Erythroblast (primary cell): Measurements from ENCODE around the gene VCAM1.

ENCODE experiments used
- DNase-seq, 2 experiments: peaks; one replicate each; lab custom pipeline; 2025; lab: John Stamatoyannopoulos, UW
- GATA1 ChIP-seq: IDR thresholded peaks from 2 replicates; pipeline ENCODE4 v1.6.1; 2011; ENCODE audit warnings: low read depth, mild to moderate bottlenecking, control low read depth, low read length, moderate library complexity
- POLR2A ChIP-seq: IDR thresholded peaks from 2 replicates; pipeline ENCODE4 v1.6.1; 2011; ENCODE audit warnings: mild to moderate bottlenecking, low read length

VCAM1 gene

GRCh38 chr1:100746542-100746932 lies 27.0 kb downstream of the VCAM1 start:
- DNase-seq = no peak
- TF ChIP-seq GATA1 = no peak
- no peak for TF ChIP-seq POLR2A

- DNase-seq = no peak
- TF ChIP-seq POLR2A (no peak), GATA1 (no peak)
These were observed 28.2 kb downstream of the VCAM1 start for GRCh38 chr1:100747771-100748170.

- no peak for TF ChIP-seq GATA1
- TF ChIP-seq POLR2A = no peak
- DNase-seq = no peak
These were observed 30.7 kb downstream of the VCAM1 start for GRCh38 chr1:100750005-100750885.

GRCh38 chr1:100752791-100753190 lies 33.2 kb downstream of the VCAM1 start:
- TF ChIP-seq GATA1 (no peak), POLR2A (no peak)
- DNase-seq = no peak

GRCh38 chr1:100757946-100758345 lies 38.4 kb downstream of the VCAM1 start:
- TF ChIP-seq GATA1 (no peak), POLR2A (no peak)
- DNase-seq = no peak

GRCh38 chr1:100759188-100759587 lies 39.6 kb downstream of the VCAM1 start:
- no peak for DNase-seq
- TF ChIP-seq GATA1 (no peak), POLR2A (no peak)

- no peak for TF ChIP-seq GATA1
- TF ChIP-seq POLR2A = no peak
- peak in 1 of 2 experiments; percentile 11 for DNase-seq
These were observed 41.0 kb downstream of the VCAM1 start for GRCh38 chr1:100760511-100760910.

- TF ChIP-seq GATA1 = no peak
- no peak for TF ChIP-seq POLR2A
These were observed 42.9 kb downstream of the VCAM1 start for GRCh38 chr1:100762461-100762860.

GRCh38 chr1:100767176-100767890 lies 47.8 kb downstream of the VCAM1 start:
- TF ChIP-seq GATA1 = no peak
- TF ChIP-seq POLR2A = no peak
- no peak for DNase-seq

More at GRCh38 chr1:100762461-100762860, 42.9 kb downstream of the VCAM1 start:
- no peak for DNase-seq

GRCh38 chr1:100769323-100769722 lies 49.8 kb downstream of the VCAM1 start:
- TF ChIP-seq GATA1 (no peak), POLR2A (no peak)
- DNase-seq = no peak

- DNase-seq = no peak
- TF ChIP-seq GATA1 (no peak), POLR2A (no peak)
These were observed 50.5 kb downstream of the VCAM1 start for GRCh38 chr1:100769906-100770646.

GRCh38 chr1:100773444-100773843 lies 53.9 kb downstream of the VCAM1 start:
- DNase-seq = no peak
- TF ChIP-seq GATA1 (no peak), POLR2A (no peak)

- no peak for DNase-seq
- TF ChIP-seq GATA1 = no peak
- TF ChIP-seq POLR2A = no peak
These were observed 54.8 kb downstream of the VCAM1 start for GRCh38 chr1:100774370-100774769.
